ENCODE results near the gene CRYL1. TPM values are rescaled to one million over a fixed set of nuclear protein-coding genes. Genes with fewer than 3 reads are reported as not detected.

The CRYL1 gene
- total RNA-seq, 1 experiment from 2014 or later = 2.9 TPM

- TF ChIP-seq ARID4B (CRISPR knock-in tag; IDR thresholded peaks at IDR 0.05; ENCODE audit: borderline replicate concordance) = 0 out of 2 replicates have a peak, but pooled peaks have one; percentile 19
- TF ChIP-seq MYBL2 (CRISPR knock-in tag; IDR thresholded peaks at IDR 0.05) = no peak
- TF ChIP-seq, protein P1, sequence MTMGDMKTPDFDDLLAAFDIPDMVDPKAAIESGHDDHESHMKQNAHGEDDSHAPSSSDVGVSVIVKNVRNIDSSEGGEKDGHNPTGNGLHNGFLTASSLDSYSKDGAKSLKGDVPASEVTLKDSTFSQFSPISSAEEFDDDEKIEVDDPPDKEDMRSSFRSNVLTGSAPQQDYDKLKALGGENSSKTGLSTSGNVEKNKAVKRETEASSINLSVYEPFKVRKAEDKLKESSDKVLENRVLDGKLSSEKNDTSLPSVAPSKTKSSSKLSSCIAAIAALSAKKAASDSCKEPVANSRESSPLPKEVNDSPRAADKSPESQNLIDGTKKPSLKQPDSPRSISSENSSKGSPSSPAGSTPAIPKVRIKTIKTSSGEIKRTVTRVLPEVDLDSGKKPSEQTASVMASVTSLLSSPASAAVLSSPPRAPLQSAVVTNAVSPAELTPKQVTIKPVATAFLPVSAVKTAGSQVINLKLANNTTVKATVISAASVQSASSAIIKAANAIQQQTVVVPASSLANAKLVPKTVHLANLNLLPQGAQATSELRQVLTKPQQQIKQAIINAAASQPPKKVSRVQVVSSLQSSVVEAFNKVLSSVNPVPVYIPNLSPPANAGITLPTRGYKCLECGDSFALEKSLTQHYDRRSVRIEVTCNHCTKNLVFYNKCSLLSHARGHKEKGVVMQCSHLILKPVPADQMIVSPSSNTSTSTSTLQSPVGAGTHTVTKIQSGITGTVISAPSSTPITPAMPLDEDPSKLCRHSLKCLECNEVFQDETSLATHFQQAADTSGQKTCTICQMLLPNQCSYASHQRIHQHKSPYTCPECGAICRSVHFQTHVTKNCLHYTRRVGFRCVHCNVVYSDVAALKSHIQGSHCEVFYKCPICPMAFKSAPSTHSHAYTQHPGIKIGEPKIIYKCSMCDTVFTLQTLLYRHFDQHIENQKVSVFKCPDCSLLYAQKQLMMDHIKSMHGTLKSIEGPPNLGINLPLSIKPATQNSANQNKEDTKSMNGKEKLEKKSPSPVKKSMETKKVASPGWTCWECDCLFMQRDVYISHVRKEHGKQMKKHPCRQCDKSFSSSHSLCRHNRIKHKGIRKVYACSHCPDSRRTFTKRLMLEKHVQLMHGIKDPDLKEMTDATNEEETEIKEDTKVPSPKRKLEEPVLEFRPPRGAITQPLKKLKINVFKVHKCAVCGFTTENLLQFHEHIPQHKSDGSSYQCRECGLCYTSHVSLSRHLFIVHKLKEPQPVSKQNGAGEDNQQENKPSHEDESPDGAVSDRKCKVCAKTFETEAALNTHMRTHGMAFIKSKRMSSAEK (CRISPR knock-in tag; IDR thresholded peaks at IDR 0.05; ENCODE audit: borderline replicate concordance) = no peak
Observed at GRCh38 chr13:20412691-20413355, 112.8 kb downstream of the CRYL1 start (continued).

GRCh38 chr13:20411638-20412342 lies 113.9 kb downstream of the CRYL1 start:
- no peaks in the 10 kb centered on the region for H3K9me3 Mint-ChIP-seq
- H3K27ac Mint-ChIP-seq = no peak overlapping the region
- ChIA-PET CTCF (interaction anchor here (1.2 kb wide), 1 partner anchor 300 kb away, joined by 3 read pairs; no protein-coding TSS in a partner anchor), POLR2A (no interaction called here)
- DNase-seq (ENCODE audit: low spot score) (no peak), ATAC-seq (no peak)
- peaks cover 32% of the 10 kb centered on the region for H3K4me1 Mint-ChIP-seq
- H3K27me3 Mint-ChIP-seq (ENCODE audit: low read depth) = peaks cover 17% of the 10 kb centered on the region
- H3K36me3 Mint-ChIP-seq = no peaks in the 10 kb centered on the region
- no peak overlapping the region for H3K4me3 Mint-ChIP-seq
- TF ChIP-seq TEAD1 (CRISPR knock-in tag; IDR thresholded peaks at IDR 0.05) (no peak), FOXJ3 (CRISPR knock-in tag; IDR thresholded peaks at IDR 0.05; ENCODE audit: borderline replicate concordance) (no peak), JUN (CRISPR knock-in tag; IDR thresholded peaks at IDR 0.05) (no peak)
- TF ChIP-seq, protein P2, sequence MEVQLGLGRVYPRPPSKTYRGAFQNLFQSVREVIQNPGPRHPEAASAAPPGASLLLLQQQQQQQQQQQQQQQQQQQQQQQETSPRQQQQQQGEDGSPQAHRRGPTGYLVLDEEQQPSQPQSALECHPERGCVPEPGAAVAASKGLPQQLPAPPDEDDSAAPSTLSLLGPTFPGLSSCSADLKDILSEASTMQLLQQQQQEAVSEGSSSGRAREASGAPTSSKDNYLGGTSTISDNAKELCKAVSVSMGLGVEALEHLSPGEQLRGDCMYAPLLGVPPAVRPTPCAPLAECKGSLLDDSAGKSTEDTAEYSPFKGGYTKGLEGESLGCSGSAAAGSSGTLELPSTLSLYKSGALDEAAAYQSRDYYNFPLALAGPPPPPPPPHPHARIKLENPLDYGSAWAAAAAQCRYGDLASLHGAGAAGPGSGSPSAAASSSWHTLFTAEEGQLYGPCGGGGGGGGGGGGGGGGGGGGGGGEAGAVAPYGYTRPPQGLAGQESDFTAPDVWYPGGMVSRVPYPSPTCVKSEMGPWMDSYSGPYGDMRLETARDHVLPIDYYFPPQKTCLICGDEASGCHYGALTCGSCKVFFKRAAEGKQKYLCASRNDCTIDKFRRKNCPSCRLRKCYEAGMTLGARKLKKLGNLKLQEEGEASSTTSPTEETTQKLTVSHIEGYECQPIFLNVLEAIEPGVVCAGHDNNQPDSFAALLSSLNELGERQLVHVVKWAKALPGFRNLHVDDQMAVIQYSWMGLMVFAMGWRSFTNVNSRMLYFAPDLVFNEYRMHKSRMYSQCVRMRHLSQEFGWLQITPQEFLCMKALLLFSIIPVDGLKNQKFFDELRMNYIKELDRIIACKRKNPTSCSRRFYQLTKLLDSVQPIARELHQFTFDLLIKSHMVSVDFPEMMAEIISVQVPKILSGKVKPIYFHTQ (CRISPR knock-in tag; IDR thresholded peaks at IDR 0.05) = no peak

- TF ChIP-seq, protein P3, sequence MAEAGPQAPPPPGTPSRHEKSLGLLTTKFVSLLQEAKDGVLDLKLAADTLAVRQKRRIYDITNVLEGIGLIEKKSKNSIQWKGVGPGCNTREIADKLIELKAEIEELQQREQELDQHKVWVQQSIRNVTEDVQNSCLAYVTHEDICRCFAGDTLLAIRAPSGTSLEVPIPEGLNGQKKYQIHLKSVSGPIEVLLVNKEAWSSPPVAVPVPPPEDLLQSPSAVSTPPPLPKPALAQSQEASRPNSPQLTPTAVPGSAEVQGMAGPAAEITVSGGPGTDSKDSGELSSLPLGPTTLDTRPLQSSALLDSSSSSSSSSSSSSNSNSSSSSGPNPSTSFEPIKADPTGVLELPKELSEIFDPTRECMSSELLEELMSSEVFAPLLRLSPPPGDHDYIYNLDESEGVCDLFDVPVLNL (CRISPR knock-in tag; IDR thresholded peaks at IDR 0.05; ENCODE audit: borderline replicate concordance, low read depth) = no peak
- no peaks in the 10 kb centered on the region for H3K9me3 Mint-ChIP-seq
- ChIA-PET CTCF (no interaction called here), POLR2A (no interaction called here)
- H3K4me1 Mint-ChIP-seq = peaks cover 42% of the 10 kb centered on the region
- ATAC-seq (no peak), DNase-seq (ENCODE audit: low spot score) (no peak)
- no peak overlapping the region for H3K27ac Mint-ChIP-seq
- peaks cover 17% of the 10 kb centered on the region for H3K27me3 Mint-ChIP-seq (ENCODE audit: low read depth)
- H3K36me3 Mint-ChIP-seq = no peaks in the 10 kb centered on the region
- H3K4me3 Mint-ChIP-seq = no peak overlapping the region
Observed at GRCh38 chr13:20410726-20411125, 114.9 kb downstream of the CRYL1 start.

All from WTC11 (cell line).